ENCODE results near the gene HAND2. TPM values are rescaled to one million over a fixed set of nuclear protein-coding genes. Genes with fewer than 3 reads are reported as not detected.

HAND2 gene
- total RNA-seq, 1 experiment from 2014 or later: 3.9 TPM

GRCh38 chr4:173538909-173539445 lies 8.9 kb upstream of the HAND2 start:
- DNase-seq (ENCODE audit: low read depth, low spot score): no peak
- in situ Hi-C loops (cut with HindIII; ENCODE audit: low pct_unique_long_range_greater_than_20kb, low sequenced_read_pairs): no loop called here

GRCh38 chr4:173538148-173538908 lies 8.3 kb upstream of the HAND2 start:
- no peak for DNase-seq (ENCODE audit: low read depth, low spot score)
- in situ Hi-C loops (cut with HindIII; ENCODE audit: low pct_unique_long_range_greater_than_20kb, low sequenced_read_pairs): no loop called here

DNA sequence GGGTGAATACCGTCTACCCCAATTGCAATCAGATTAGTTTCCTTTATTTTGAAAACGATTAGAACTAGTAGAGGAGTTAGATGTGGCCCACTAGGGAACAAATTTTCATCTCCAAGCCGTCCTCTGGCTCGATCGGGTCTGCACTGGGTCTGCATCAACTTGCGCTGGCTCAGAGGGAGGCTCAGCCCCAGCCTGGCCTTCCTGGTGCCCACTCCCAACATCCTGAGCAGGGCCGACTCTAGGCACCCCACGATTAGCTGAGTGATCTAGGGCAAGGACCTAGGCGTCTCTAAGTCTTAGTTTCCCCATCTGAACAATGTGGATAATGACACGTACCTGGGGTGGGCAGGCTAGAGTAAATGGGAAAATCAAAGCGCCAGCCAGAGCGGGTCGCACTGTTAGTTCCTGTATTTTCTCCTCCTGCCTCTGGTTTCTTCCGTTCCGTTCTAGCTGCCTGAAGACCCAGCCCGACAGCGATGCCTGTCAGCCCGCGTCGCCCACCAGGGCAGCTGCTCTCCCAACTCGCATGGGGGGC lies 7.7 kb upstream of the HAND2 start:
- in situ Hi-C loops (cut with HindIII; ENCODE audit: low pct_unique_long_range_greater_than_20kb, low sequenced_read_pairs): no loop called here
- DNase-seq (ENCODE audit: low read depth, low spot score): no peak

- DNase-seq (ENCODE audit: low read depth, low spot score): no peak
- in situ Hi-C loops (cut with HindIII; ENCODE audit: low pct_unique_long_range_greater_than_20kb, low sequenced_read_pairs): no loop called here
Measured at GRCh38 chr4:173536808-173537429, 6.9 kb upstream of the HAND2 start.

GRCh38 chr4:173535957-173536356 lies 5.9 kb upstream of the HAND2 start:
- in situ Hi-C loops (cut with HindIII; ENCODE audit: low pct_unique_long_range_greater_than_20kb, low sequenced_read_pairs): no loop called here
- DNase-seq (ENCODE audit: low read depth, low spot score): no peak

- DNase-seq (ENCODE audit: low read depth, low spot score): no peak
- in situ Hi-C loops (cut with HindIII; ENCODE audit: low pct_unique_long_range_greater_than_20kb, low sequenced_read_pairs): no loop called here
Measured at GRCh38 chr4:173535165-173535902, 5.3 kb upstream of the HAND2 start.

DNA sequence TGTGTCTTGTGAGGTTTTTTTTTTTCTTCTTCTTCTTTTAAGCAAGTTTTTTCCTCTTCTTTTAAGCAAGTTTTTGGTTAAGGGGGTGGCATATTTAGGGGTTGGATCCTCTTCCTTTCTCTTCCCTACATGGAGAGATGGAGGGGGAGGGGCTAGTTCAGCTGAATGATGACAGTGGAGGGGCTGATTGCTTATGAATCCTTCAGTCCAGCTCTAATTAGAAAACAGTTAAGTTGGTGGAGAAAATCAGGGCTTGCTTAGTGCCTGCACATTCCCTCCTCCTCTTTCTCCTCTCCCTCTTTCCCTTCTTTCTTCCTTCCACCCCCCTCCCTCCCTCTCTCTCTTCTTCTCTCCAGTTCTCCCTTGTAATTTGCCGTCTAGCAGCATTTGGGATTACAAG lies 4.4 kb upstream of the HAND2 start:
- in situ Hi-C loops (cut with HindIII; ENCODE audit: low pct_unique_long_range_greater_than_20kb, low sequenced_read_pairs): no loop called here
- no peak for DNase-seq (ENCODE audit: low read depth, low spot score)

GRCh38 chr4:173532725-173533511 lies 2.9 kb upstream of the HAND2 start:
- DNase-seq (ENCODE audit: low read depth, low spot score): no peak
- in situ Hi-C loops (cut with HindIII; ENCODE audit: low pct_unique_long_range_greater_than_20kb, low sequenced_read_pairs): no loop called here

DNA sequence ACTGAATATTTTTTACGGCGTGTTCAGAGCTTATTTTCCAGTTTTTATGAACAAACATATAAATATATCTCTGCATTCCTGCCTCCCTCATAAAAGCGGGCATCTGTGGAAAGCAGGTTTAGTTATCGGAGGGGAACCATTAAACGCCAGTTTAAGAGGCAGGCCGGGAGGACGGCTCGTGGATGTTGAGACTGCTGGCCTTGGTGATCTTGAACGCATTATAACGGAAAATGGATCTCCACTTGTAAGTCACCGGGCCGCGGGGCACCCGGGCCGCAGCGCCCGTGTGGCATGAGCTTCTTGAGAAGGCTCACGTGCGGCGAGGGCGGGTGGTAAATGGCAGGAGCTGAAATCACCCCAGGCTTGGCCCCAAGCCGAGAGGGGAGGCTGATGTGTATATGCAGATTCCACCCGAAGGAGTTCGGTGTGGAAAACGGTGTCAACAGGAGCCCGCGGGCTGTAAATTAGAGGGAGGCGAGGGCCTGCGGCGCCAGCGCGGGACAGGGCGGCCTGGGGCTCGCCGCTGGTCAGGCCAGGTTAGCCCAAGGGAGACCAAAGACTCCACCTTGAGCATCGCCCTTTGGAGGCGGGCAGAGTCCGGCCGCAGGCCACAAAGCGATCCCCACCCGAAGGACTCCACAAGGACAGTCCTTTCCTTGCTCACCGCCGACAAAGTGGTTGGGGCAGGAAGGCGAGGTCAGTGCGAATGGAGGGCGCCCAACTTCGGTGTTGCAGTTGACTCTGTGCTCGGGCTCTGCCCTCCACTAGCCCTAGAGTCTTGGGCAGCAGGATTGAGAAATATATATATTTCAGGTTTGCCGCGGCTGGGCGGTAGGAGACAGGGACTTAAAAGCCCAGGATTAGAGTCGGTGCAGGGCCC lies 1.3 kb upstream of the HAND2 start:
- DNase-seq (ENCODE audit: low read depth, low spot score): no peak
- in situ Hi-C loops (cut with HindIII; ENCODE audit: low pct_unique_long_range_greater_than_20kb, low sequenced_read_pairs): no loop called here

GRCh38 chr4:173530326-173531085 lies 477 bp upstream of the HAND2 start:
- DNase-seq (ENCODE audit: low read depth, low spot score): no peak
- in situ Hi-C loops (cut with HindIII; ENCODE audit: low pct_unique_long_range_greater_than_20kb, low sequenced_read_pairs): no loop called here

DNA sequence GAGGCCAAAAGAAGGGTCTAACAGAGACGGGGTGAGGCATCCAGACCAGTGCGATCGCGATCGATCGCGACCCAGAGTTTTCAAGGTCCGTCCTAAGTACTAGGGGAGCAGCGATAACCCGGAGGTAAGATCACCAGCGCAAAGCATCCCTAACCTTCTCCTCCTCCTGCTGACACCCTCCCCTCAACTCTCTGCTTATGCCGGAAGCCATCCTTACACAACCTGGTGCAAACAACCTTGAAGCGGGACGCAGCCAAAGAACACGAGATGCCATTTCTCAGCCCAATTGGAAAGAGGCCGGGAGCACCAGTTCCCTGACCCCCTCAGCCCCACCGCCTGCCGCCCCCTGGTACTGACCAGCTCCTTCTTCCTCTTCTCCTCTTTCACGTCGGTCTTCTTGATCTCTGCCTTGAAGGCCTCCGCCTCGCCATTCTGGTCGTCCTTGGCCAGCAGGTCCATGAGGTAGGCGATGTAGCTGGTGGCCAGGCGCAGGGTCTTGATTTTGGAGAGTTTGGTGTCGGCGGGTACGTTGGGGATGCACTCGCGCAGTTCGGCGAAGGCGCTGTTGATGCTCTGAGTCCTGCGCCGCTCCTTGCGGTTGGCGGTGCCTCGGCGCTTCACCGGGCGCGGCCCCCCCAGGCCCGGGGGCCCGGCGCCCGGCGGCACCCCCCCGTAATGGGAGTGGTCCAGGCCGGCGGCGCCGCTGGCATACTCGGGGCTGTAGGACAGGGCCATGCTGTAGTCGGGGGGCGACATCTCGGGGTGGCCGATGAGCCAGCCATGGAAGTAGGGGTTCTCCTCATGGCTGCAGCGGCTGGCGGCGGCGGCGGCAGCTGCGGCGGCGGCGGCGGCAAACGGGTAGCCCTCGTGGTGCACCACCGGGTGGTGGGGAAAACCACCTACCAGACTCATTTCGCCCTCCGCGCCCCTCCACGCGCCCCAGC lies 1.4 kb downstream of the HAND2 start:
- in situ Hi-C loops (cut with HindIII; ENCODE audit: low pct_unique_long_range_greater_than_20kb, low sequenced_read_pairs): no loop called here
- DNase-seq (ENCODE audit: low read depth, low spot score): no peak

- in situ Hi-C loops (cut with HindIII; ENCODE audit: low pct_unique_long_range_greater_than_20kb, low sequenced_read_pairs): no loop called here
- no peak for DNase-seq (ENCODE audit: low read depth, low spot score)
Measured at GRCh38 chr4:173527103-173527891, 2.7 kb downstream of the HAND2 start.

DNA sequence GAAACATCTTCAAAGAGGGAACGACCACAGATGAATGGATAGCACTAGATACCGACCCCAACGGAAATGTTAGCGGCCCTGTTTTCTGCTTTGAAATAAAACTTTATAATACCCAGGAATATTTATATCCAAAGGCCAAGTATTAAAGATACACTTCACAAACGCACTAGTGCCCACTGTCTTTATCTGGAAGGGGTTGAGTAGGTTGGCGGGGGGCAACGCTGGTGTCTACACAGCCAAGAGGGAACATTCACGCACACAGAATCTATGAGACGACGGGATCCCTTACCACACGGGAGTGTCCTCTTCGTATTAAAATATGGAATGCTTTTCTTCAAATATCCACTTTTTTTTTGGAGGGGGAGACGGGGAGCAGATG lies 3.3 kb downstream of the HAND2 start:
- DNase-seq (ENCODE audit: low read depth, low spot score): no peak
- in situ Hi-C loops (cut with HindIII; ENCODE audit: low pct_unique_long_range_greater_than_20kb, low sequenced_read_pairs): no loop called here

DNA sequence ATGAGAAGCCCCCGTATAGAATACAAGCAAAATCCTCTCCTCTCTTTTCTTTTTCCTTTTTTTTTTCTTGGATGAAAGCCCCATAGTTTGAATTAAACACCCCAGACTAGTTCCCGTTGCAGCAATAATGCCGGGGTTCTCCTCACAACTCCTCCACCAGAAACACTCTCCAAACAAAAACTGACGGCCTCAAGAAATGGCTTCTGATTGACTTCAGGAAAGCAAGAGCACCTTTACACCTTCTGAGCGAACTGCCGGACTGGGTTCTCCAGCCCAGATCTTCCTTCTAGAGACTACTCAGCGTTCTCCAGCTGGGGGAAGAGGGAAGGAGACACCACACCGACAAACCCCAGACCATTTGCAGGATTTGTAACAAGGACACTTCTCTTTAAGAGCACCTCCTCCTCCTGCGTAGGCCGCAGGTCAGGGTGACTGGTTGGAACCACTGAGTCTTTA lies 4.0 kb downstream of the HAND2 start:
- DNase-seq (ENCODE audit: low read depth, low spot score): no peak
- in situ Hi-C loops (cut with HindIII; ENCODE audit: low pct_unique_long_range_greater_than_20kb, low sequenced_read_pairs): no loop called here

Data from SK-MEL-5 (cell line).